Heart right ventricle (tissue), 16 donors: ENCODE data around the gene TTLL11. TPM values are rescaled to one million over a fixed set of nuclear protein-coding genes. Genes with fewer than 3 reads are reported as not detected.

Source experiments
- ATAC-seq, 8 donors: fragments of 200-7000 bp; cut with Tn5 transposase; one replicate each; pipeline ENCODE4 v1.9.1; 2020; ENCODE audit warnings: mild to moderate bottlenecking in 8 of 8, moderate library complexity in 8 of 8, moderate number of reproducible peaks in 1 of 8
- DNase-seq, 2 donors: peaks; one replicate each; pipeline ENCODE4 v3.0.0-alpha.2; 2020
- H3K27ac ChIP-seq, 10 donors: fragments of 200-600 bp; sonication (generic) in 2 of 10; one replicate each; pipeline versions ENCODE4 v1.5.0 to v1.8.0; 2020 to 2022; ENCODE audit warnings: mild to moderate bottlenecking in 3 of 10
- H3K27me3 ChIP-seq, 7 donors: fragments of 200-600 bp; one replicate each; pipeline ENCODE4 v1.8.0; 2021 to 2022; ENCODE audit warnings: mild to moderate bottlenecking in 2 of 7
- H3K36me3 ChIP-seq, 9 donors: fragments of 200-600 bp; sonication (generic) in 1 of 9; one replicate each; pipeline versions ENCODE4 v1.5.0 to v1.8.0; 2020 to 2022; ENCODE audit warnings: mild to moderate bottlenecking in 2 of 9
- H3K4me1 ChIP-seq, 9 donors: fragments of 200-600 bp; sonication (generic) in 1 of 9; one replicate each; pipeline versions ENCODE4 v1.5.0 to v1.8.0; 2020 to 2022; ENCODE audit warnings: mild to moderate bottlenecking in 4 of 9
- H3K4me3 ChIP-seq, 10 donors: fragments of 200-600 bp; sonication (generic) in 2 of 10; one replicate each; pipeline versions ENCODE4 v1.5.0 to v1.8.0; 2020 to 2022; ENCODE audit warnings: mild to moderate bottlenecking in 7 of 10, moderate library complexity in 2 of 10
- H3K9me3 ChIP-seq, 11 donors: fragments of 200-600 bp in 10 of 11; sonication (generic) in 2 of 11; one replicate each; pipeline versions ENCODE4 v1.5.0 to v1.8.0; 2013 to 2022; ENCODE audit warnings: mild to moderate bottlenecking in 2 of 11, control low read depth in 1 of 11, moderate library complexity in 1 of 11
- WGBS, 2 donors: extraction: QIAGEN DNeasy Blood & Tissue Kit; methylation state at CpG; one replicate each; pipeline ENCODE4 v1.1.7; 2013; ENCODE audit warnings: inconsistent platforms in 1 of 2; 5-methylcytosine and 5-hydroxymethylcytosine counted together
- intact Hi-C, 10 donors: fragments of 100-400 bp; cut with DNase I; formaldehyde crosslinking; loops; one replicate each; pipeline versions ENCODE4 v1.11.1 to v1.14.2; 2022
- polyA plus RNA-seq, 2 donors: library from polyadenylated mRNA; stranded (reverse); fragments of 200-250 nt; gene quantifications; one replicate each; pipeline ENCODE4 v1.2.3, GENCODE V29; 2013
- total RNA-seq, 10 donors: library from RNA; stranded (reverse); fragmentation: NEBNext Ultra II Directional in 3 of 10; extraction: Animal tissue kit (Norgen Biotek cat#: 25700) in 3 of 10; gene quantifications; one replicate each; pipeline versions ENCODE4 v1.2.1 to v1.2.4, GENCODE V29; 2021 to 2023
- TF ChIP-seq, protein P1 (sequence below), 9 donors: fragments of 200-600 bp; sonication (generic) in 2 of 9; IDR thresholded peaks; one replicate each; pipeline versions ENCODE4 v1.5.0 to v1.8.0; 2021 to 2022; ENCODE audit warnings: antibody characterized with exemption in 9 of 9, mild to moderate bottlenecking in 5 of 9, moderate library complexity in 1 of 9
- donor health status: Arrhythmogenic right ventricular cardiomyopathy.
- donor health status: ischemic (EF 13 %, LVEDD 7.1; RV severe dilation, severe dysfunction).
- donor health status: healthy with polysubstance abuse.
- donor health status: DM: no; HTN: yes; CAD: no.
- donor health status: DM: no; HTN: no; CAD: no.
- donor health status: ischemic (EF 25% LVEDD 6.9; RV normal size, moderate dysfunction).
- donor health status: ischemic (EF 25% LVEDD 5.7; RV mildly dilated, moderate dysfunction).
- donor health status: healthy.
- donor health status: DM: yes; HTN: yes; CAD: no.
- donor health status: Ischemic cardiomyopathy.
- donor health status: ischemic (EF 35%, LVEDD 5.7; RV mildly dilated, moderate dysfunction).
- donor health status: nonischemic (EF 11% LVEDD 7.7; RV severe dilation, severe dysfunction).
- donor health status: DM: yes; HTN: yes; CAD: no.
- donor health status: PGD.
- donor health status: ischemic (EF 29% LVEDD 5.4; RV normal size, mild dysfunction).
- donor health status: nonischemic (EF 23%, LVEDD 6.1; RV moderate dilation, normal function).

Gene TTLL11
- total and polyA plus RNA-seq, 12 donors: 2.6 to 8.7 (median 5.8) TPM

DNA sequence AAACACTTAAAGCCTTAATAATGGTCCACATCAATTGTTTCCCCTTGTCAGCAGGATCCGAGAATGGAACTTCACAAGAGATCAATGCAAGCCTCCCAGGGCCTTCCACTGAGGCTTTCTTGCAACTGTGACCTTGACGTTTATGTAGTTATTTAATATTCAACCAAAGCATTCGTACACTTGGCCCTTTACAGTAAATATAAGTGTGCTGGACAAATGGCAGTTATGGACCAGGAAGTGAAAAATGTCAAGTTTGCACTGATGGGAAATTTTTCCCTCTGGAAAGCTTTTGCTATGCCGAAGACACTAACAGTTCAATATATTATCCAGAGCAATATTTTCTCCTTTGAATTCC is 101.8 kb downstream of the TTLL11 start:
- peaks cover 3 to 36% (median 13%) of the 10 kb centered on the region in 9 donors for H3K4me1 ChIP-seq
- no peaks in the 10 kb centered on the region for H3K9me3 ChIP-seq
- TF ChIP-seq, protein P1, sequence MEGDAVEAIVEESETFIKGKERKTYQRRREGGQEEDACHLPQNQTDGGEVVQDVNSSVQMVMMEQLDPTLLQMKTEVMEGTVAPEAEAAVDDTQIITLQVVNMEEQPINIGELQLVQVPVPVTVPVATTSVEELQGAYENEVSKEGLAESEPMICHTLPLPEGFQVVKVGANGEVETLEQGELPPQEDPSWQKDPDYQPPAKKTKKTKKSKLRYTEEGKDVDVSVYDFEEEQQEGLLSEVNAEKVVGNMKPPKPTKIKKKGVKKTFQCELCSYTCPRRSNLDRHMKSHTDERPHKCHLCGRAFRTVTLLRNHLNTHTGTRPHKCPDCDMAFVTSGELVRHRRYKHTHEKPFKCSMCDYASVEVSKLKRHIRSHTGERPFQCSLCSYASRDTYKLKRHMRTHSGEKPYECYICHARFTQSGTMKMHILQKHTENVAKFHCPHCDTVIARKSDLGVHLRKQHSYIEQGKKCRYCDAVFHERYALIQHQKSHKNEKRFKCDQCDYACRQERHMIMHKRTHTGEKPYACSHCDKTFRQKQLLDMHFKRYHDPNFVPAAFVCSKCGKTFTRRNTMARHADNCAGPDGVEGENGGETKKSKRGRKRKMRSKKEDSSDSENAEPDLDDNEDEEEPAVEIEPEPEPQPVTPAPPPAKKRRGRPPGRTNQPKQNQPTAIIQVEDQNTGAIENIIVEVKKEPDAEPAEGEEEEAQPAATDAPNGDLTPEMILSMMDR (IDR thresholded peaks at IDR 0.05): no peak
- intact Hi-C loops: loop anchor here (2.0 to 10.0 kb wide), 8 partner anchors 126 to 444 kb away; no protein-coding TSS in a partner anchor
- H3K27ac ChIP-seq: peak overlapping the region in 1 of 10 donors; percentile 29
- ATAC-seq (no peak), DNase-seq (no peak)
- peaks cover 0 to 8% (median 0%) of the 10 kb centered on the region in 9 donors for H3K36me3 ChIP-seq
- no peaks in the 10 kb centered on the region for H3K27me3 ChIP-seq
- no peak overlapping the region for H3K4me3 ChIP-seq
- WGBS, 2 donors: 71 to 74% methylated on average over 4 of the region's 4 CpGs

DNA sequence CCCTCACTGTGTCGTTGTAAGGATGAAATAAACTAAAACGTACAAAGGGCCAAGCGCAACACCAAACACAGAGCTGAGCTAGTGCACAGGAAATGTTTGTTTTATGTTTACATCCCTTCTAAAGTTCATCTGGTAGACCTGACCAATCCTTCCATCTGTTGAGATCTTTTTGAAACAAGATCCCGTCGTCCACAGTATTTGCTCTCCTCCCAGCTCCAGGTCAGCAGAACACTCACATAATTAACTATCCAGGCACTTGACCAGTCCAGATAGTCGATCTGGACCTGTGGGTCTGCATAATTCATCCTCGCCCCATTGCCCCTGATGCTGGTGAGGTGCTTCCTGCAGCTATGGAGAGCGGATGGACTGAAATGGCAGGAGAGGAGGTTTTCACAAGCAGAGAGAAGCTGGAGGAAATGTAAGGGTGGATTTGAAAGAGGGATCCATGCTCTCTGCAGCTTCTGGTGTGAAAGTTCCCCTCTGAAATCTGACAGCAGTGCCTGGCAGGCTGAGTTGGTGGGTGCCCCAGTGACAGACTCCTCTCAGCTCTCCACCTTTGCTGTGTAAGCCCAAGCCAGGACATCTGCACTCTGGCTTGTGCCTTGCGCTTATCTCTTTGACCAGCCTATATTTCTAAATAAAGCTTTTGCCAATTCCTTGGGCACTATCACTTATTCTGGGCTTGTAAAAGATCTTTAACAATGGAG is 102.4 kb downstream of the TTLL11 start:
- intact Hi-C loops: loop anchor here (2.0 to 10.0 kb wide), 8 partner anchors 126 to 444 kb away; no protein-coding TSS in a partner anchor
- WGBS, 2 donors: 80 to 81% methylated on average over 9 of the region's 9 CpGs
- H3K9me3 ChIP-seq: no peaks in the 10 kb centered on the region
- H3K4me1 ChIP-seq: peaks cover 3 to 41% (median 19%) of the 10 kb centered on the region in 9 donors
- TF ChIP-seq, protein P1 (IDR thresholded peaks at IDR 0.05): no peak
- peak overlapping the region in 1 of 10 donors; percentile 29 for H3K27ac ChIP-seq
- DNase-seq: no peak
- no peak for ATAC-seq
- H3K4me3 ChIP-seq: no peak overlapping the region
- no peaks in the 10 kb centered on the region for H3K27me3 ChIP-seq
- H3K36me3 ChIP-seq: peaks cover 0 to 8% (median 0%) of the 10 kb centered on the region in 9 donors

DNA sequence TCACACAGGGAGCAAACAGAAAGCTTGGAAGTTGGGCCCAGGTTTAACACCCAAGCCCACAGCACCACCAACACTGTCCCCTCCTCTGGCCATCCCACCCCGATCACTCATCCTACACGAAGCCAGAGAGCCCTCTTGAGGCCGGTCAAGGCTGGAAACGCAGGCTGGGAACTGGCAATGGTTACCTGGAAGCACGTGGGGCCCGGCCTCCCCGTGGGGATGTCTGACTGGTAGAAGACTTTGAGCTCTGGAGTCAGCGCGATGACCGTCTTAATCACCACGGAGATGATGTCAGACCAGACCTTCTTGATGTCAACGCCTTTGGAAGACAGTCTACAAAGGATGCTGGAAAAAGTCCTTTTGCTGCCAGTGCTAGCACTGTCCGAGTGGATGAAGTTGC is 104.1 kb downstream of the TTLL11 start:
- Histone ChIP-seq H3K4me1 (peaks cover 9 to 59% (median 30%) of the 10 kb centered on the region in 9 donors), H3K27ac (no peak overlapping the region), H3K27me3 (no peaks in the 10 kb centered on the region), H3K9me3 (no peaks in the 10 kb centered on the region), H3K36me3 (peaks cover 0 to 8% (median 0%) of the 10 kb centered on the region in 9 donors), H3K4me3 (no peak overlapping the region)
- DNase-seq (no peak), ATAC-seq (no peak)
- 63 to 71% methylated on average over 13 of the region's 13 CpGs for WGBS, 2 donors
- intact Hi-C loops: loop anchor here in 5 of 10 donors (5.0 to 10.0 kb wide), 5 partner anchors 114 to 292 kb away; no protein-coding TSS in a partner anchor
- TF ChIP-seq, protein P1 (IDR thresholded peaks at IDR 0.05): peak in 4 of 9 donors; percentile 11 to 45 (median 28)

DNA sequence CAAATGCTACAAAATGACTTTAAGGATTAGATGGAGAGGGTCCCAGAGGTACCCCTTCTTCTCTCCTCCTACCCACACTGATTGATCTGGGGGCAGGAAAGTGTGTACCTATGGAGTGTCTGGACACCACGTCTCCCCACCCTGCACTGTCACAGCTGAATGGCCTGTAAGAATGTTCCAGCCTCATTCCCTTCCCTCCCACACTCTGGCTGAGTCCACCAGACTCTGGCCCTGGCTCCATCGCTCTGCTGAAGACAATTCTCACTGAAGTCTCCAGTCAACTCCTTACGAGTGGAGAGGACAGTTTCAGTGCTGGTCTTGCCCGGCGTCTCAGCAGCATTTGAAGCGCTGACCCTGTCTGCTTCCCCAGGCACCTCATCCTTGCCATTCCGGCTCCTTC is 105.8 kb downstream of the TTLL11 start:
- peak in 2 of 8 donors; percentile 28 to 29 for ATAC-seq
- peaks cover 9 to 60% (median 30%) of the 10 kb centered on the region in 9 donors for H3K4me1 ChIP-seq
- H3K4me3 ChIP-seq: no peak overlapping the region

More for the DNA sequence above, 105.8 kb downstream of the TTLL11 start:
- H3K27me3 ChIP-seq: no peaks in the 10 kb centered on the region
- 89 to 91% methylated on average over 7 of the region's 7 CpGs for WGBS, 2 donors
- peak in 1 of 2 donors; percentile 34 for DNase-seq
- H3K27ac ChIP-seq: peak overlapping the region in 4 of 10 donors; percentile 75 to 82 (median 76)
- intact Hi-C loops: loop anchor here in 5 of 10 donors (5.0 to 10.0 kb wide), 5 partner anchors 113 to 290 kb away; no protein-coding TSS in a partner anchor
- TF ChIP-seq, protein P1 (IDR thresholded peaks at IDR 0.05): no peak
- no peaks in the 10 kb centered on the region for H3K9me3 ChIP-seq
- peaks cover 0 to 8% (median 0%) of the 10 kb centered on the region in 9 donors for H3K36me3 ChIP-seq
